ENCODE data around the gene MEIS1.

The MEIS1 gene

DNA sequence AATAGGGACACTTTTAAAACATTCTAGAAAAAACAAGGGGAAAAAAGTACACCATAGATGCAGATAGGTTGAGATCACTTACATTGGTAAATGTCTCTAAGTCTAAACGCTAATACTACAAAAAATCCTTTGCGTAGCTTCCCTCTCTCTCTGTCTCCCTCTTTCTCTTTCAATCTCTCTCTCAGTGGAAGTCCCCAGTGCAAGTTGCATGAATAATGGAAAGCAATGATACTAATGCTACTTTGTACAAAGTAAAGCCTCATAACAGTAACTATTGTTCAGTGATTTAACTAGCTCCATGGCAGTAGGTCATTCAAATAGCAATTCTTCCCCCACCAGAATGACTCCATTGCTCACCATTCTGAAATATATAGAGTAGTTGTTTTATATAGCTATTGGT lies 12.8 kb downstream of the MEIS1 start:
- in situ Hi-C loops (cut with MboI; ENCODE audit: low pct_unique_long_range_greater_than_20kb, low sequenced_read_pairs, unreplicated experiment) = loop anchor here (25.0 kb wide), 1 partner anchor 140 kb away; no protein-coding TSS in a partner anchor
- no peak for DNase-seq (ENCODE audit: low spot score)
- TF ChIP-seq, protein P1, sequence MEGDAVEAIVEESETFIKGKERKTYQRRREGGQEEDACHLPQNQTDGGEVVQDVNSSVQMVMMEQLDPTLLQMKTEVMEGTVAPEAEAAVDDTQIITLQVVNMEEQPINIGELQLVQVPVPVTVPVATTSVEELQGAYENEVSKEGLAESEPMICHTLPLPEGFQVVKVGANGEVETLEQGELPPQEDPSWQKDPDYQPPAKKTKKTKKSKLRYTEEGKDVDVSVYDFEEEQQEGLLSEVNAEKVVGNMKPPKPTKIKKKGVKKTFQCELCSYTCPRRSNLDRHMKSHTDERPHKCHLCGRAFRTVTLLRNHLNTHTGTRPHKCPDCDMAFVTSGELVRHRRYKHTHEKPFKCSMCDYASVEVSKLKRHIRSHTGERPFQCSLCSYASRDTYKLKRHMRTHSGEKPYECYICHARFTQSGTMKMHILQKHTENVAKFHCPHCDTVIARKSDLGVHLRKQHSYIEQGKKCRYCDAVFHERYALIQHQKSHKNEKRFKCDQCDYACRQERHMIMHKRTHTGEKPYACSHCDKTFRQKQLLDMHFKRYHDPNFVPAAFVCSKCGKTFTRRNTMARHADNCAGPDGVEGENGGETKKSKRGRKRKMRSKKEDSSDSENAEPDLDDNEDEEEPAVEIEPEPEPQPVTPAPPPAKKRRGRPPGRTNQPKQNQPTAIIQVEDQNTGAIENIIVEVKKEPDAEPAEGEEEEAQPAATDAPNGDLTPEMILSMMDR (IDR thresholded peaks at IDR 0.05; ENCODE audit: extremely low read depth, insufficient read depth, missing control alignments) = no peak

DNA sequence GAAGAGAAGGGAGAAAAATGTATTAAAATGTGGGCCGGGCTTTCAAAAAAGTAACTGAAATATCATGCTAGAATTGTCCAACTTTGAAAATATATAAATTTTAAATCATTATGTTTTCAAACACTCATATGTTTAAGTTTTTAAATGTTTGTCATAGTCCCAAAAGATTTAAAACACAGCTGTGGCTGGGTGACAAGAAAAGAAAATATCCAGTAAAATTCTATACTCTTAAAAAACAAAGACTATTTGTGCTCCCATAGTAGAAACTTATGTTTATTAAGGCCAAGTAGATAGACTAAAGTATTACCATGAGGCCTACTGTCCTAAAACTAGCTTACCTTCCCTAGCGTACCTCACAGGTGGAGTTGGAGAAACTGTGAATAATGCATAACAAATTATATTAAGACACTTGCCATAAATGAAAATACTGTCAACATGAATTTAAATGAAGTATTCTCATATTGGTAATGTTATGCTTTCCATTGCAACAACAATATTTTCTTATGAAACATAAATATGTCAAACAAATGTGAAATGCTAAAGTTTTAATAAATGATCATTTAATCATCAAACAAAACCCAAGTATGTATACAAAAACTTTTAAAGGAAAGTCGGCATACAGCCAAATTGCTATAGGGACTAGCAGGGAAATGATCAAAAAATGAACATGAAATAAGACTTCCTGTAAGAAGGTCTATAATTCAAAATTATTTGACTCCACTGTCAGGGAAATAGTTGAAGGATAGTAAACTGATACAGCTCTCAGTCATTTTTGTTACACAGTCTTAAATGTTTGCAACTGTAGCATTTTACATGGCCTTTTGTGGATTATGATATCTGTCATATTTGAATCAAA lies 13.4 kb downstream of the MEIS1 start:
- TF ChIP-seq, protein P1 (IDR thresholded peaks at IDR 0.05; ENCODE audit: extremely low read depth, insufficient read depth, missing control alignments) = no peak
- no peak for DNase-seq (ENCODE audit: low spot score)
- in situ Hi-C loops (cut with MboI; ENCODE audit: low pct_unique_long_range_greater_than_20kb, low sequenced_read_pairs, unreplicated experiment) = loop anchor here (25.0 kb wide), 1 partner anchor 139 kb away; no protein-coding TSS in a partner anchor

DNA sequence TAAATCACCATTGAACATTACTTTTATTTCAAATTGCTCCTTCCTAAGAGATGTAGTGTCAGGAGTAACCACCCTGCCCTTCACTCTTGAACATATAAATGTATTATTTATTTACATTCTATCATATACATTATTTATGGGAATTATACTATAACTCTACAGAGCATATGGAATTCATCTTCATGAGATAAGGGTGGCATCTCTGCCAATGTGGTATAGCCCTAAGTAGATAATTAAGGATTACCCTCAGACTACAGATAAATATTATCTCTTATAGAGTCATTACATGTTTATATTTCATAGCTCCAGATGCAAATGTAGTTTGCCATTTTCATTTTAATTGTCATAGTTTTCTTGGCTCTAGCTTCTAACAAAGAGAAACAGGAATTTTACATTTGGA lies 17.3 kb downstream of the MEIS1 start:
- no peak for DNase-seq (ENCODE audit: low spot score)
- in situ Hi-C loops (cut with MboI; ENCODE audit: low pct_unique_long_range_greater_than_20kb, low sequenced_read_pairs, unreplicated experiment) = no loop called here
- TF ChIP-seq, protein P1 (IDR thresholded peaks at IDR 0.05; ENCODE audit: extremely low read depth, insufficient read depth, missing control alignments) = no peak

DNA sequence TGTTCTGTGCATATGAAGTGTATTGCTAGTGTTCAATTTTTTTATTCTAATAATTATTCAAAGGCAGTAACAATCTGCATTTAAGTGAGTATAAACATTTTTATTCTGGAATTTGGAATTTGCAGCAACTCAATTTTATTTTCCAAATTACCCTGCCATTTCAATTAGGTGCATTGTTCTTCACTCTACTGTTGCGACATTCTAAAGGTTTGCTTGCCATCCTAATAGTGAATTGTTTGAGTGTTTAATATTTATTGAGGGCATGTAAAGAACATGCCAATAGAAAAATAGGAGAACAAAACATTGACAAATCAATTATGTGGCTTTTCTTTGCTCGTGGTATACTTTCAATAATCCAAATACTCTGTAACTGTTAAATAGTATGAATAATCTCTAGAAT lies 18.0 kb downstream of the MEIS1 start:
- in situ Hi-C loops (cut with MboI; ENCODE audit: low pct_unique_long_range_greater_than_20kb, low sequenced_read_pairs, unreplicated experiment) = no loop called here
- TF ChIP-seq, protein P1 (IDR thresholded peaks at IDR 0.05; ENCODE audit: extremely low read depth, insufficient read depth, missing control alignments) = no peak
- no peak for DNase-seq (ENCODE audit: low spot score)

DNA sequence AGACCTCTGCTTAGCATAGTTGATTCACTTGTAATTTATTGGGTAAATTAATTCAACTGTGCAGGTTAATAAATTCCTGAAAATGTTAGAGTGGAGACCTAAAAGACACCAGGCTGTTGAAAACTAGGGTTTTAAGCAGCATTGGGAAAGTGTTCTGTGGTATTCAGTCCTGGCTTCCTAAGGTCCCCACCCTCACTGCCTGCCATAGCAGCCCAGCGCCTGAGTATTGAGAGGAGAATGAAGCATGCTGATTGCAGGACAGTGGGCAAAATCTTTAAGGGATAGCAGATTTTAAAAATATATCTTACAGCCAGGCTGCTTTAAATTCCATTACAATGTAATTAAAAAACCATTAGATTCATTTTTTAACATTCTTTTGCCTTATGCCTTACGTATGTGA lies 20.6 kb downstream of the MEIS1 start:
- TF ChIP-seq, protein P1 (IDR thresholded peaks at IDR 0.05; ENCODE audit: extremely low read depth, insufficient read depth, missing control alignments) = no peak
- in situ Hi-C loops (cut with MboI; ENCODE audit: low pct_unique_long_range_greater_than_20kb, low sequenced_read_pairs, unreplicated experiment) = no loop called here
- DNase-seq (ENCODE audit: low spot score) = no peak

DNA sequence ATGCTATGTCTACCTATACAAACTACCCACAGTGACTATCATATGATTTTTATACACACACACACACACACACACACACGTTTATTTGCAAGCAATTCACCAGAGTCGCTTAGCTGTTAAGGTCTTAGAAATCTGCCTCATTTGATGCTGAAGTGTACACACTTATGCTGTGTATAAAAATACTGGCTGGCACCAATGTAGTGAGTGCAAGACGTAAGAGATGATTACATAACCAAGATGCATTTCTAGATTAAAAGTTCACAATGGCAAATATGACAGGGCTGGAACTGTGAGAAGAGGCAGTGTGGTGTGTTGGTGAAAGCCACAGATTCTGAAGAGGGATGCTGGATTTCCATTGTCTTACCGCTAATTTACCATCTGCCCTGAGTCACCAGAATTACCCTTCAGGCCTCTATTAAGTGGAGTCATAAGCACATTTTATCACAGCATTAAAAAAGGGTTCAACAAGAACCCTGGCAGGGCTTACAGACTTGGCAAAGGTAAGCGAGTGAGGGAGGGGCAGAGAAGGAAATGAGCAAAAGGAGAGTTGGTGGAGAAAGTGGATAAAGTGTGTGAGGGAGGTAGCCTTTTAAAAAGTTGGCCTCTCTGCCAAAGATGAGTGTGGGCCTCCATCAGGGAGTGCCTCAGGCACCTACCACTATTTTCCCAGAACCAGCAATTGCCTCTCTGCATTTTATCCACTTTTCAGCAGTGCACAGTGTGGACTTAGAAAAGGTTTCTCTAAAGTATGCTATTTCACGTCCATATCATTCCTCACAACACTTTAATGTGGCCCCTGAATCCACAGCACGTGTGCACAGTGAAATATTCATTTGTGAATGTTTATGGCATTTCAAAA lies 21.5 kb downstream of the MEIS1 start:
- in situ Hi-C loops (cut with MboI; ENCODE audit: low pct_unique_long_range_greater_than_20kb, low sequenced_read_pairs, unreplicated experiment) = no loop called here
- TF ChIP-seq, protein P1 (IDR thresholded peaks at IDR 0.05; ENCODE audit: extremely low read depth, insufficient read depth, missing control alignments) = no peak
- DNase-seq (ENCODE audit: low spot score) = no peak
